Osteoblast (primary cell): Measurements from ENCODE around the gene CSPG4. TPM values are rescaled to one million over a fixed set of nuclear protein-coding genes. Genes with fewer than 3 reads are reported as not detected.
"Not testable (repeated sequence)": the region's sequence is repeated elsewhere in the genome, so short reads cannot be mapped to it uniquely, and the experiment has no call there.

Source experiments
- DNase-seq: peaks from one replicate; pipeline ENCODE4 v3.0.0; 2011; ENCODE audit warnings: low spot score, mixed read lengths; ENCODE audit not compliant: insufficient read length; ENCODE audit errors: missing footprints
- H2AFZ ChIP-seq: 2 replicates; pipeline ENCODE4 v1.6.0; 2011; ENCODE audit warnings: mild to moderate bottlenecking, low read length
- H3K27ac ChIP-seq: 2 replicates; pipeline ENCODE4 v1.5.1; 2011; ENCODE audit warnings: mild to moderate bottlenecking, low read depth, low read length, moderate library complexity
- H3K27me3 ChIP-seq: 2 replicates; pipeline ENCODE4 v1.6.0; 2012; ENCODE audit warnings: mild to moderate bottlenecking, control low read depth, inconsistent platforms, low read length, moderate library complexity; ENCODE audit not compliant: insufficient read depth
- H3K36me3 ChIP-seq: 2 replicates; pipeline ENCODE4 v1.5.1; 2011; ENCODE audit warnings: mild to moderate bottlenecking, low read length, control low read depth, moderate library complexity; ENCODE audit not compliant: insufficient read depth
- H3K4me1 ChIP-seq: 2 replicates; pipeline ENCODE4 v1.5.1; 2011; ENCODE audit warnings: mild to moderate bottlenecking, low read length, control low read depth, moderate library complexity; ENCODE audit not compliant: insufficient read depth
- H3K4me2 ChIP-seq: 2 replicates; pipeline ENCODE4 v1.6.0; 2011; ENCODE audit warnings: mild to moderate bottlenecking, low read length; ENCODE audit not compliant: insufficient read depth
- H3K4me3 ChIP-seq: fragments of 200-600 bp; sonication (generic); 3 replicates; pipeline ENCODE4 v1.5.1; 2012; ENCODE audit warnings: mild to moderate bottlenecking, low read length, inconsistent platforms; ENCODE audit not compliant: insufficient read depth
- H3K79me2 ChIP-seq: 2 replicates; pipeline ENCODE4 v1.6.0; 2012; ENCODE audit warnings: mild to moderate bottlenecking, low read length, control low read depth, inconsistent platforms; ENCODE audit not compliant: insufficient read depth
- H3K9me3 ChIP-seq: 2 replicates; pipeline ENCODE4 v1.5.1; 2011; ENCODE audit warnings: low read depth, low read length, control low read depth
- H4K20me1 ChIP-seq: 2 replicates; pipeline ENCODE4 v1.6.0; 2012; ENCODE audit warnings: mild to moderate bottlenecking, low read length, control low read depth; ENCODE audit not compliant: insufficient read depth
- CTCF ChIP-seq: IDR thresholded peaks from 2 replicates; pipeline ENCODE4 v1.5.1; 2011; ENCODE audit warnings: mild to moderate bottlenecking, low read depth, low read length, moderate library complexity; ENCODE audit errors: extremely low read depth
- total RNA-seq: library from RNA; depleted of rRNA; stranded (reverse); fragments of >200 nt; gene quantifications from 2 replicates; pipeline ENCODE4 v1.2.3, GENCODE V29; 2012

The CSPG4 gene
- total RNA-seq, 1 donor, result 20.3 TPM

- H3K36me3 ChIP-seq, result no peaks in the 10 kb centered on the region
- no peak overlapping the region for H3K4me2 ChIP-seq
- peak; percentile 96 for DNase-seq
- H3K27me3 ChIP-seq, result no peaks in the 10 kb centered on the region
- H4K20me1 ChIP-seq, result no peaks in the 10 kb centered on the region
- H3K27ac ChIP-seq, result no peak overlapping the region
- H2AFZ ChIP-seq, result no peak overlapping the region
- H3K9me3 ChIP-seq, result no peaks in the 10 kb centered on the region
- no peak overlapping the region for H3K4me3 ChIP-seq
- H3K4me1 ChIP-seq, result peaks cover 13% of the 10 kb centered on the region
- TF ChIP-seq CTCF, result no peak
- H3K79me2 ChIP-seq, result no peaks in the 10 kb centered on the region
Observed at GRCh38 chr15:75718328-75718727, 5.7 kb upstream of the CSPG4 start.

- H3K4me2 ChIP-seq, H3K27ac ChIP-seq, H3K4me3 ChIP-seq, H3K36me3 ChIP-seq, H3K9me3 ChIP-seq, H3K79me2 ChIP-seq, H3K27me3 ChIP-seq, DNase-seq, H2AFZ ChIP-seq, H4K20me1 ChIP-seq: not testable (repeated sequence)
- peaks cover 16% of the 10 kb centered on the region for H3K4me1 ChIP-seq
Observed at GRCh38 chr15:75717001-75717400, 4.4 kb upstream of the CSPG4 start.

- not testable (repeated sequence) for DNase-seq, H3K36me3 ChIP-seq, H4K20me1 ChIP-seq, H3K27ac ChIP-seq, H3K27me3 ChIP-seq, H3K4me3 ChIP-seq, H3K79me2 ChIP-seq, H2AFZ ChIP-seq, H3K4me2 ChIP-seq, H3K9me3 ChIP-seq
- H3K4me1 ChIP-seq, result peaks cover 18% of the 10 kb centered on the region
Observed at GRCh38 chr15:75716249-75716950, 3.8 kb upstream of the CSPG4 start.

- H3K9me3 ChIP-seq, H3K4me3 ChIP-seq, DNase-seq: not testable (repeated sequence)
Observed at GRCh38 chr15:75715312-75715832, 2.7 kb upstream of the CSPG4 start.

GRCh38 chr15:75714195-75714594 is 1.5 kb upstream of the CSPG4 start:
- H3K79me2 ChIP-seq, result peaks cover 14% of the 10 kb centered on the region
- no peaks in the 10 kb centered on the region for H3K27me3 ChIP-seq
- H4K20me1 ChIP-seq, result no peaks in the 10 kb centered on the region
- no peak overlapping the region for H3K4me2 ChIP-seq
- no peaks in the 10 kb centered on the region for H3K36me3 ChIP-seq
- no peak for DNase-seq
- H3K9me3 ChIP-seq, result no peaks in the 10 kb centered on the region
- TF ChIP-seq CTCF, result no peak
- H3K4me1 ChIP-seq, result peaks cover 18% of the 10 kb centered on the region
- H2AFZ ChIP-seq, result no peak overlapping the region
- H3K27ac ChIP-seq, result no peak overlapping the region
- no peak overlapping the region for H3K4me3 ChIP-seq

More at GRCh38 chr15:75715312-75715832, 2.7 kb upstream of the CSPG4 start:
- not testable (repeated sequence) for H3K36me3 ChIP-seq, H3K79me2 ChIP-seq, H3K4me2 ChIP-seq, H4K20me1 ChIP-seq, H2AFZ ChIP-seq, H3K27me3 ChIP-seq, H3K27ac ChIP-seq
- peaks cover 18% of the 10 kb centered on the region for H3K4me1 ChIP-seq
